Right ventricle myocardium superior (tissue), 1 donor: ENCODE measurements around the gene RGL1. TPM values are rescaled to one million over a fixed set of nuclear protein-coding genes. Genes with fewer than 3 reads are reported as not detected.

Experiments
- ATAC-seq: fragments of 200-7000 bp; cut with Tn5 transposase; one replicate; pipeline ENCODE4 v1.9.1; 2020; ENCODE audit warnings: mild to moderate bottlenecking; ENCODE audit not compliant: poor library complexity
- DNase-seq: peaks from one replicate; pipeline ENCODE4 v3.0.0-alpha.2; 2020
- intact Hi-C: fragments of 100-400 bp; cut with DNase I; formaldehyde crosslinking; loops from one replicate; pipeline ENCODE4 v1.11.2; 2022
- total RNA-seq: library from RNA; stranded (reverse); fragmentation: NEBNext Ultra II Directional; extraction: Animal tissue kit (Norgen Biotek cat#: 25700); gene quantifications from one replicate; pipeline ENCODE4 v1.2.1, GENCODE V29; 2021
- donor health status: DM: no; HTN: yes; CAD: no; lungs with severe emphysema.

Gene RGL1
- total RNA-seq, 1 donor from 2014 or later = 18.4 TPM

DNA sequence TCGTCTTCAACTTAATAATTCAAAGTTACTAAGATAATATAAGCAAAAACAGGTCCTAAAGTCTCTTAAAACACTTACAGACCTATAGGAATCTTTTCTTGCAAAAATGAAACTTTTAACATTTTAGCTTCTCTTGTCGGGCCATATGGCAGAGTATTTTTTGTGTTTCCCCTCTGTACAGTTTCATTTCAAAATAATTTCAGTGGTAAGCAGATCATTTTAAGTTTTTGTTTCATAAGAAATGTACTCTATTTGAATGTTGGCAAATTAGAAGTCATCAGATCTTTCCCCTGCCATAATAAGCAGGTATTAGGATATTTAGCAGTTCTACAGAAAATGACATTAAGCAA, 37.9 kb downstream of the RGL1 start:
- intact Hi-C loops = no loop called here
- ATAC-seq (no peak), DNase-seq (no peak)

DNA sequence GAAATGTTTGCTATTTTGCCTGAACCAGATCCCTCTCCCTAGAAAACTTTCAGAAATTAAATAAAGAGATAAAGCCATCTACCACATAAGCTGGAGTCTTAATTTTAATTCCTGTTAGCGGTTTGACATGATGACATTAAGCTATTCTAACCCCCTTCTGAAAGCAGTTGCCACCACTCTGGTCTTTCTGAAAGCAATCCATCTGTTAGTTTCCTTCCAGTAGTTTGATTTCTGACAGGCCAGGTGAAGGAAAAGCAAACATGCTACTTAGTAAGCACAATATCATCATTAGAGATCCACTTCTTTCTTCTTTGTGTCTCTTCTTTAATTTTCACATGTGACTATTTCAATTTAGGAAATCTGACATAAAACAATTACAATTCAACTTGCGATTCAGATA, 39.9 kb downstream of the RGL1 start:
- intact Hi-C loops = no loop called here
- ATAC-seq (no peak), DNase-seq (no peak)

DNA sequence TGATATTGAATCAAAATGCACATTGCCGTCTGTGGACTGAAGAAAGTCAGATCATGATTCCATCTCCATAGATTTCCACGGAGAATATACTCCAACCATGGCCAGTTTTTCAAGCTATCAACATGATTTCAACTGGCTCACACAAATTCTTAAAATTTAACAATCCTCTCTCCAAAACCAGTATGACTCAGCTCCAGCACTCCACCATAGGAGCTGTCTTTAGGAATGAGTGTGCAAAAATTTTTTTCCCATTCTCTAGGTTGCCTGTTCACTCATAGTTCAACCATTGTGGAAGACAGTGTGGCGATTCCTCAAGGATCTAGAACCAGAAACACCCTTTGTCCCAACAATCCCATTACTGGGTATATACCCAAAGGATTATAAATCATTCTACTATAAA, 40.8 kb downstream of the RGL1 start:
- intact Hi-C loops = no loop called here
- DNase-seq = no peak
- no peak for ATAC-seq

DNA sequence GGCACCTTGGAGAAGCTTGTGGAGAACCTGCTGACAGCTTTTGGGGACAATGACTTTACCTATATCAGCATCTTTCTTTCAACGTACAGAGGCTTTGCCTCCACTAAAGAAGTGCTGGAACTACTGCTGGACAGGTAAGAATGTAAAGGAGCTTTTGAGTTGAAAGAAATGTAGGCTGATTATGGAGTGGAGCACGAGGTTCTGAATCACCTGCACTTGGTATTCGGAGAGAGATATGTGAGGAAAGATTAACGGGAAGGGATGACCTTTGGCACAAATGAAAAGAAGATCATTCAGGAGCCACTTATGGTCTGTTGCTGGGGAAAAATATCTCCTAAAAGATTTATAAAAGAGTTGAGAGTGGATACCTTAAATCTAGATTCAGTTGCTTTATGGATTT, 42.7 kb downstream of the RGL1 start:
- intact Hi-C loops = no loop called here
- no peak for ATAC-seq
- DNase-seq = no peak

DNA sequence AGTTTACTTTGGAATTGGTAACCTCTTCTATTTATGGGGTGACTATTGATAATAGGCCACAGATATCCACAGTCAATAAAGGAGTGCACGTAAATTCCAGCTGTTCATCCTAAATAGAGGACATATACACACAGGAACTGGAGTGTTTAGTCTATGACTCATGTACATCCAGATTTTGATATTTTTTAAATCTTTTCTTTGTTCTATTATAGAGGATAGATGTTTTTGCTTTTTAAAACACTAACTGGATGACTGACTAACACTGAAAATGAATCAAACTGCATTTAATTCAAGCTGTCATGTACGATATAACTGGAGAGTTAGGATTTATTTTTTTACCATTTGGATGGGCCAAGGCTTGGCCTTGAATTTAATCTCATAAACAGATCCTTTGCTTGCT, 45.9 kb downstream of the RGL1 start:
- DNase-seq (no peak), ATAC-seq (no peak)
- intact Hi-C loops = no loop called here

DNA sequence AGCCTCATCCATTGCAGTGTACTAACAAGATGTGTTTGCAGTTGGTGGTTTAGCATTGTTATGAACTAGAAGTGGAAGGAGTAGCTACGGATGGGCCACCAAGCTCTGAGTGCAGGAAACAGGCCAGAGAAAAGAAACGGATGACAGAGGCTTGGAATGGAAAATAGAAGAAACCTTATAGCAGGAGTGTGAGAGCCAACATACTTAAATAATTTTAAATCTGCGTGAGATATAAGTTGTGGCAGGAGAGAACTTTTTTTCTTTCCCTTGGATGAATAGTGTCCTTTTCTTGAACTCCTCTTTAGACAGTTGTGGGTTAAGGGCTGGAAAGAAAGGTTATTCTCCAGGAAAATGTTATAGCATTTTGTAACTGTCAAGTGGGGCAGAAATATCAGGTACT, 54.2 kb downstream of the RGL1 start:
- intact Hi-C loops = no loop called here
- DNase-seq = no peak
- no peak for ATAC-seq

DNA sequence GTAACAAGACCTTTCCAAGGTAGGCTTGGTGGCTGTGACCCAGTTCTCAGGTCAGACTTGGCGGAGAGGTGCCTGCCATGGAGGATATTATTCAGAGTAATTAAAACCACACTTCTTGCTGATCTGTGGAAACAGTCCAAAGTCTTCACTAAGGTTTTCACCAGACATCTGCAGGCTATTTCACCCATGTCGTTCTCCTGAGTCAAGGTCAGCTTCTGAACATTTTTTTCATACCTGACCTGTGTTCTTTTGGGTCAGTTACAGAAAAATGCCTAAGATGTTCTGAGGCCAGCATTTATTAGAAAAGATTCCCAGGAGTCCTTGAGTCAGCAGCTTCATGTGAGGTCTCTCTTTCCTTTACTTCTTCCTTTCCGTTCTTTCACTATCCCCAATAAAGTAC, 54.9 kb downstream of the RGL1 start:
- no peak for DNase-seq
- no peak for ATAC-seq
- intact Hi-C loops = no loop called here

DNA sequence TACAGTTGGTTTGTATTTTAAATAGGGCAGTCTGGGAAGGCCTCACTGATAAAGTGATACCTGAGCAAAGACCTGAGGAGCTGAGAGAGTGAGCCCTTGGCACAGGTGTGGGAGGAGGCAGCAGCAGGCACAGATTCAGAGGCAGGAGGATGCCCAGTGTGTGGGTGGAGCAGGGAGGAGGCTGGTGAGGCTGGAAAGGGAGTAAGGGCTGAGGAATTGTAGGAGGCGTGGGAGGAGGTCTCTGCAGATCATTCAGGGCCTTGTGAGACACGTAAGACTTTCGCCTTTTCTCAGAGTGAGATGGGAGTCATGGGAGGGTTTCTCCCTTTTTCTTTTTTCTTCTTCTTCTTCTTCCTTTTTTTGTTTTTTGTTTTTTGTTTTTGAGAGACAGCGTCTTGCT, 58.0 kb downstream of the RGL1 start:
- ATAC-seq = no peak
- DNase-seq = no peak
- intact Hi-C loops = no loop called here

DNA sequence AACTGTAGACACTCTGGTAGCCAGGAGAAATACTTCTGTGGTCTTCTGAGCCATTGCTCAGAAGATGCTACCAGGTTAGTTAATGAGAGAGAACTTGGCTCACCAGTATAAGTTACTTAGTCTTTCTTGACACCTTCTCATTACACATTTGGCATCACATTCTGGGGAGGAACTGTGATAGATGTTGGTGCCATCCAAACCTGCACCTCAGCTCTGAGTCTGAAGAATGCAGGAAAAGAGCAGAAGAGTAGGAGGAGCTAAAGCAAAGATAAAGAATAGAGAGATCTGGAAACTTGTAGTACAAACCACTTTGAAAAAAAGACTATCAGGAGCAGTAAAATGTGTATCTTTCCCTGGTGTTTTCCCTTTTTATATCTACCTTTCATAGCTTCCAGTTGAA, 58.9 kb downstream of the RGL1 start:
- intact Hi-C loops = no loop called here
- DNase-seq = no peak
- no peak for ATAC-seq

DNA sequence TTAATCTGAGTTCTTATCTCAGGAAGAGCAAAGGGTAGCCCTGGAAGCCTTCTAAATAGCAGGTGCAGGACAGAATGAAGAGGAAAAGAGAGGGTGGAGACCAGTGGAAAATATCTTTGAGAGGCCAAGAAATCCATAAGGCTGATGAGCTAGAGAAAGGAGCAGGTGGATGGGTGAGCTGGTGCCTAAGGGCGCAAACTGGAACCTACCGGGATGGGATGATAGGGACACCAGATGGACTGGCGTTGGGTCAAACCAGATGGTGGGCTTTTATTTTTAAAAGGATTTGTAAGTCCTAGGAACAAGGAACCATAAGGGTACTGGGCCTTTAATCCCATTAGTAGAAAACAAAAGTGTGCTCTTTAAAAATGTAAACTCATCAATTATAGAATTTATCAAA, 59.7 kb downstream of the RGL1 start:
- intact Hi-C loops = no loop called here
- ATAC-seq (no peak), DNase-seq (no peak)

DNA sequence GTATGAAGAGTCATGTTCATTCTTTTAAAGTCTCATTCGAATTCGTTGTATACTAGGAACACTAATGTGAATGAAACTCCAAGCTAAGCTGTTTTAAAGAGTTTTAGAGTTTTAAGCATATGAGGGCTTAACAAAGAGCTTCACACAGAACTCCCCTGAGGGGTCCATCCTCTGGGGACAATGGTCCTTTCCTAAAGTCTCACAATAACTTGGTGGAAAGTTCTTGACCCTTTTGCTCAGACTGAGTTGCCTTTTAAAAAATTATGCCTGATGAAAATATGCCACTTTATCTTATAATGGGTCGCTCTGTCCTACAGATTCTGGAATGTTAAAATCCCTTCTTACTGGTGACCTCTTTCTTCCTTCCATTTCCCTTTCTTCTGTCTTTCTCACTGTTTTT, 64.3 kb downstream of the RGL1 start:
- ATAC-seq (no peak), DNase-seq (no peak)
- intact Hi-C loops = no loop called here

DNA sequence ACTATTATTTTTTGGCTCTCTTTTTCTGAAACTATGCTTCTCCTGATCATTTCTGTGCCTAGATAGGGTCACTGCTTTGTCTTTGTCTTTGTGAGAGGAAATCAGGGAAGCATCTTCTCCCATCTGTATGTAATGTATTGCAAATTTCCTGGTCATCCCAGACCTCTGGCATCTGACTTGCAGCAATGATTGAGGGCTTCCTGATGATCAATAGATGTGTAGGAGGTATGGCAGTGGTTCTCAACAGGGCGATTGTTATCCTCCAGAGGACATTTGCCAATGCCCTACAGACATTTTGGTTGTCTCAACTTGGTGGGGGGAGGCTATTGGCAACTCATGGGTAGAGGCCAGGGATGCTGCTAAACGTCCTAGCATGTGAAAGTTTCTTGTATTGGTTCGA, 64.7 kb downstream of the RGL1 start:
- DNase-seq (no peak), ATAC-seq (no peak)
- intact Hi-C loops = no loop called here

DNA sequence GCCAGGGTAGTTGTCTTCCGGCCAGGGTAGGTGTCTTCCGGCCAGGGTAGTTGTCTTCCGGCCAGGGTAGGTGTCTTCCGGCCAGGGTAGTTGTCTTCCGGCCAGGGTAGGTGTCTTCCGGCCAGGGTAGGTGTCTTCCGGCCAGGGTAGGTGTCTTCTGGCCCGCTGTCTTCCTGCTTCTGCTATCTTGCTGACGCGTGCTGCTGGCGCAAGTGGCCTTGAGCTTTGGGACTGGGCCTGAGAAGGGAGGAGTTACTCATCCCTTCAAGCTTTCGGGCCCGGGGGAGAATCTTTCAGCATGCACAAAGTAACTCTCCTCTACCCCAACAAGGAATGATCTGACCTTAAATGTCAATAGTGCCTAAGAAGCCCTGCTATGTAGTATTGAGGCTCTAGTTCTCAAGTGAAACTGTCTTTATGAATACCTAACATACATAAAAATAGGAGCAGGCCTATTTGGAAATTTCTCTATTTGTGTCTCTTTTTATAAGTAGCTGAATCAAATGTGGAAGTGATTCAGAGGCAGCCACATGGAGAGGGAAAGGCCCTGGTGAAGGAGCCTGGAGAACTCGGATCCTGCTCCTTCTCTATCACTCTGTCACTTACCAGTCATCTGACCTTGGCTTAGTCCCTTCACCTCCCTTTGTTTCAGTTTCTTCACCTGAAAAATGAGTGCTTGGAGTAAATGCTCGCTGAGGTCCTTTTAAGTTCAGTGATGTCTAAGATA, 65.6 kb downstream of the RGL1 start:
- DNase-seq (peak; percentile 79), ATAC-seq (peak; percentile 47)
- intact Hi-C loops = no loop called here

DNA sequence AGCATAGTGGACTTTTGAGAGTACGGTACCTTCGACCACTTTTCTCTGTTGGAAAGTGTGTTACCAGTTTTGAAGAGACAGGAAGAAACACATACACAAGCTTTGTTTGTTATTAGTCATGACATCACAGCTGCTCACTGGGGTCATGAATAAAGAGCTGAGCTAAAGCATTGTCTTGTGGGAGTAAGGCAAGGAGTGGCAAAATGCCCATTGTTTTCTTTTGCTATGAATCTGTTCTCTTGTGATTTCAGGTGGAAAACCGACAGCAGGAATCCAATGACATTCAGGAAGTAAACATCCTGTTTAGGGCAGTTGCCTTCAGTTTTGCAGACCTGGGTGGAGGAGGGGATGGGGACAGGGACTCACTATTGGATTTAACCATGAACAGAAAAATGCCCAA, 66.2 kb downstream of the RGL1 start:
- DNase-seq (no peak), ATAC-seq (peak; percentile 6)
- intact Hi-C loops = no loop called here

DNA sequence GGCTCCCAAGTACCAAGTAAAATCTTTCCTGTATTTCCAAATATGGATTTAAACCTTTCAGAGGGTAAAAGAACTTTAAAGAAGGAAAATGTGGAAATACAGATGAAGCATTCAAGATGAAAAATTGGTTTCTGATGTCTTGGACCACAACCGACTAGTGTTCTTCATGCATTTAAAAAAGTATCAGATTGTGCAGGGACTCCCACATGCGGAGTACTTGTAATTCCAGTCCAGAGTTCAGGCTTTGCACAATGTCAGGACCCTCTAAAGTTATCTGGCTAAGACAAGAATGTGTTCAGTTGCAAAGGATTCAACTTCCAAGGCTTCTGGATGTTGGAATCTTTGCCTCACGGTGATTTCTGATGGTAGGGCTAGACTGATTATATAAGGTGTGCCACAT, 66.7 kb downstream of the RGL1 start:
- DNase-seq (no peak), ATAC-seq (no peak)
- intact Hi-C loops = no loop called here

DNA sequence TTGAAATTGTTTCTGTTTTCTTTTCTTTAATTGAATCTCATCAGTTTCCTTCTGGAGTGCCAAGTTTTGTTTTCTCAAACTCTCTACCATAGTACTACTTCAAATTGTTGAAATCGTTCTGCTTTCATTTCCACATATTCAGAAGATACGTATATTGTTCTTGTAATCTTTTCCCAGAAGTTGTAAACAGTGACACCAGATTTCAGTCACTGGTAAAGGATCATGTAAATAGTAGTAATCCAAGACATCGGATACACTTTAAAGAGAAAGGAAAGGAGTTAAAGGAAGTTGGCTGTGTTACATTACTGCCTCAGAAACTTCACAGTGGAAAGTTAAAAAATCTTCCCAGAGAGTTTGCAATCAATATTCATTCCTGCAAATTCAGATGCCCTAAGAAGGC, 67.5 kb downstream of the RGL1 start:
- intact Hi-C loops = no loop called here
- ATAC-seq (no peak), DNase-seq (no peak)

DNA sequence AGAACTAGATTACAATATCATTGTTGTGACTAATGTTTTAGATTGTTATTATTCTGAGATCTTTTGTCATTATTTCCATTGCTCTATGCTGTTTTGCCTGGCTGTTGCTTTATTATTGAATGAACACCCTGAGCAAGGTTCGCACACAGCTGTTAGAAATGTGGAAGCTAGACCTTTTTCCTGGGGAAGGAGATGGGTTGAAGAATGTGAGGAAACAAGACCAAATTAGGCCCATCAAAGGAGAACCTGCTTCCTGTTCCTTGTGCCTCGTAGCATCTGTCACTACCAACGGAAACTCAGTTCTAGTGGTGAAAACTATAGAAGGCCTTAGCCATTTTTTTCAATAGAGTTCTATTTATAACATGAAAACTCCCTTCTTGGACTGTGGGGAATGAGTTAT, 68.7 kb downstream of the RGL1 start:
- intact Hi-C loops = no loop called here
- ATAC-seq (peak; percentile 44), DNase-seq (no peak)

DNA sequence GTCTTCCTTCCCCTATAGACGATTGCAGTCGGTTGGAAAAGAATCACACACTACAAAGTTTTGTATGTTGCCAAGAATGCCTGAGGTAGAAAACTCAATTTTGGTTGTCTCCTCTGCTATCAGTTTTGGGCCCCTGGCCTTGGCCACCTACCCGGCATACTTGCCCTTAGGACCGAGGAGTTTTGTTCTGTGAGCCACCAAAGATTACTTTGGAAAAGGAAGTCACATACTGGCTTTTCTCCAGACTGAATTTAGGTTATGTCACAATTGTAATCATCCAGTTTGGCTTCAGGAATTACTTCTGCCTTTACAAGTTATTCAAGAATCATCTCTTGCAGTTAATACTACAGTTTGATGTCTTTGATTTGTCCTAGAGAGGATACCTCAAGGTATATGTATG, 71.4 kb downstream of the RGL1 start:
- ATAC-seq = no peak
- intact Hi-C loops = no loop called here
- DNase-seq = no peak

DNA sequence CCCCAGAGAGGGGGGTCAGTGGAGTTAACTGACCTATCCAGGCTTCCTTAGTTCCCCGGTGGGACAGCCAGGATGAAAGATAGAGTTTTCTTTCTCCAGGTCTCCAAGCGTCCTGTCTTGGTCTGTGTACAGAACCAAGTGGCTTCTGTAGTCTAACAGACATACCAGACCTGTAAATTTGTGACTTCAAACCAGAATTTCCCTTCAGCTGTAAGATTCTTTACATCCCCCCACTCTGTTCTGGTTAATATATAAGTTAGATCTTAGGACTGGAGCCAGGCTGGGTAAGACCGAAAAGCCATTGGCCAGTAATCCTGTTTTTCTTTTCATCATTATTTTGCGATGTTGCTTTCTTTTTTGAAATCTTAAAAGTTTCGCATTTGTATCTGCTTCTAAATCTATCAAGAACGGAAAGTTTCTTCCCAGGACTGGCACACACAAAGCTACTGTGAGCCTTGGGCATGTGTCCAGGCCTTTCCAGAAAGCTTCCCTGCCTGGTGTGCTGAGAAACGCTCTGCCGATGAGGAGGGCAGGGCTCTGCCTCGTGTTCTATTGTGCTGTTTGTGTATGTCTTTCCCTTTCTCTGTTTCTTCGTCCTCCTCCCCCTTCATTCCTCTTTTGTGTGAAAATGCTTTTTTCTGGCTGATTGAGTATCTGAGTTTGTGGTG, 72.3 kb downstream of the RGL1 start:
- intact Hi-C loops = no loop called here
- DNase-seq (peak; percentile 65), ATAC-seq (peak; percentile 50)

DNA sequence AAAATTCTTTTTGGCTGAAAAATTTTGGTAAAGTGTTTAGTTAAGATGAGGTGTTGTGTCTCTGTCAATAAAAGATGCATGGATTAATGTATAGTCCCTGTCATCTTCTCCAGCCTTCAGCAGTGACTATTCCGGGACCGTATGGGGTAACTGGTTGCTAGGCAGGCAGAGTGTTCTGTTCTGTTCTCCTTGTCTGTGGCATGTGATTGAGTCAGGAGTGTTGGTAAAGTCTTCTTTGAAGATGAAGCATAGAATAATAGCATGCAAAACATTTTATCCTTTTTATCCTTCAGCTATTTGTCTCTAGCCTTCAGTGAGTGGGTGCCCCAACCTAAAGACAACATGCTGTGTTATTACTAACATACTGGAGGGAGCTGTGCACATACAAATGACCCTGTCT, 74.6 kb downstream of the RGL1 start:
- peak; percentile 43 for ATAC-seq
- intact Hi-C loops = no loop called here
- no peak for DNase-seq

DNA sequence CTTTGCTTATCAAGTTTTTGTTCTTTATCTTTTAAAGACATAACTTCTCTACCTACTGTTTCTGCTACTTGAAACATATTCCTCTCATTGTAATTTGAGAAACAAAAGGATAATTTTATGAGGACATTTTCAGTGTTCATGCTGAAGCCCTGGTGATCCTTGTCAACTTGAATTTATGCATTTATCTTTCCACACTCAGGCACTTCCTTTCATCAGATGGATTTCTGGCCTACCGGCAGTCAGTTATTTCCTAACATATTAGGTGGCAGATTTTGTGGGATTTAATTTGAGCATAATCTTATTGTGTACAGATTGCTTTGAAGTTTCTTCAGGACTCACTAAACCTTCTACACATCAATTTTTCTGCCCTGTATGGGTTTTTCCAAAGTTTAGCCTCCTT, 75.0 kb downstream of the RGL1 start:
- DNase-seq (no peak), ATAC-seq (no peak)
- intact Hi-C loops = loop anchor here (10.0 kb wide), 1 partner anchor 65 kb away; no protein-coding TSS in a partner anchor
